Measurements from ENCODE around the gene UBE3D. TPM values are rescaled to one million over a fixed set of nuclear protein-coding genes. Genes with fewer than 3 reads are reported as not detected.
"Not testable (repeated sequence)": the region's sequence is repeated elsewhere in the genome, so short reads cannot be mapped to it uniquely, and the experiment has no call there.

The UBE3D gene
- total RNA-seq, 1 experiment from 2014 or later = 5.5 TPM

DNA sequence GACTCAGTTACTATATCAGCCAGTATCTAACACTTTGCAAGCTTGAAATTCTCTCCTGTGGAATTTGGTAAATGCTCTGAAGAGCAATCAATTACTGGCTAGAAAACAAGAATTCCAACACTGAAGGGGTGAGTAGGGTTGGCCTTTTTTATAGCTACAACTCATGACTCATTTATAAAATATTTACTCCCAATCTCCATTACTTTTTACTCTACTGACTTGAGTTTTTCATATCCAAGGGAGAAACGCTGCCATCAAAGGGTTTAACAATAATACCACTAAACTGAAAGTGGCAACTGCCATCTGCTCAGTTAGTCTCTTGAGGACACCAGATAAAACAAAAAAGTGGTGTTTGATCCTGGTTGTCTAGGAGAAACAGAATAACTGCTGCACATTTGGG is 203.1 kb downstream of the UBE3D start:
- Mint-ChIP-seq H3K27ac (ENCODE audit: low read depth, unreplicated experiment) (no peak overlapping the region), H3K4me1 (ENCODE audit: insufficient read depth, unreplicated experiment) (peaks cover 12% of the 10 kb centered on the region), H3K27me3 (ENCODE audit: insufficient read depth, unreplicated experiment) (peaks cover 12% of the 10 kb centered on the region), H3K9me3 (ENCODE audit: unreplicated experiment) (no peaks in the 10 kb centered on the region), H3K4me3 (ENCODE audit: unreplicated experiment) (no peak overlapping the region), H3K36me3 (ENCODE audit: insufficient read depth, unreplicated experiment) (no peaks in the 10 kb centered on the region)
- TF ChIP-seq, protein P1, sequence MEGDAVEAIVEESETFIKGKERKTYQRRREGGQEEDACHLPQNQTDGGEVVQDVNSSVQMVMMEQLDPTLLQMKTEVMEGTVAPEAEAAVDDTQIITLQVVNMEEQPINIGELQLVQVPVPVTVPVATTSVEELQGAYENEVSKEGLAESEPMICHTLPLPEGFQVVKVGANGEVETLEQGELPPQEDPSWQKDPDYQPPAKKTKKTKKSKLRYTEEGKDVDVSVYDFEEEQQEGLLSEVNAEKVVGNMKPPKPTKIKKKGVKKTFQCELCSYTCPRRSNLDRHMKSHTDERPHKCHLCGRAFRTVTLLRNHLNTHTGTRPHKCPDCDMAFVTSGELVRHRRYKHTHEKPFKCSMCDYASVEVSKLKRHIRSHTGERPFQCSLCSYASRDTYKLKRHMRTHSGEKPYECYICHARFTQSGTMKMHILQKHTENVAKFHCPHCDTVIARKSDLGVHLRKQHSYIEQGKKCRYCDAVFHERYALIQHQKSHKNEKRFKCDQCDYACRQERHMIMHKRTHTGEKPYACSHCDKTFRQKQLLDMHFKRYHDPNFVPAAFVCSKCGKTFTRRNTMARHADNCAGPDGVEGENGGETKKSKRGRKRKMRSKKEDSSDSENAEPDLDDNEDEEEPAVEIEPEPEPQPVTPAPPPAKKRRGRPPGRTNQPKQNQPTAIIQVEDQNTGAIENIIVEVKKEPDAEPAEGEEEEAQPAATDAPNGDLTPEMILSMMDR (IDR thresholded peaks at IDR 0.05; ENCODE audit: unreplicated experiment) = no peak
- ChIA-PET POLR2A (interaction anchor here (1.2 kb wide), 1 partner anchor 11 kb away, joined by 3 read pairs; no protein-coding TSS in a partner anchor), CTCF (interaction anchor here (0.6 kb wide), 1 partner anchor 245 kb away, joined by 3 read pairs; no protein-coding TSS in a partner anchor)
- intact Hi-C loops (cut with micrococcal nuclease) = no loop called here
- BruUV-seq (replicated peaks) = no TSS peak
- peak; percentile 32 for DNase-seq (ENCODE audit: unreplicated experiment)

DNA sequence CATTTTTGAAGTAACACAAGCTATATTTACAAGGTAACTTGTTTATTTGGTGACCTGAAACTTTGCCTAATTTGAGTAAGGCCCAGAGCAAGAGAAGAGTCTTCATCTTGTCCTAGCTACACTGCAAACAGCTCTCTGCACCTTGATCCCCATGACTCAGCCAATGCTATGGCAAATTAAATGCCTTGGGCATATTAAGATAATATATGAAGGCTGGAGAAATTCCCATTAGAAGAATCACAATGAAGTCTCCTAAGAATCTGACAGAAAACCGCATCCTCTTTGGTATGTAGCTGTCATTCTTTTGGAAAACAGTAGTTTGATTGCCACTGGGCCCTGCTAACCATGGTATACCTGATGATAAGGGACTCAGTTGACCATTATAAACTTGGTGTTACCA is 204.5 kb downstream of the UBE3D start:
- intact Hi-C loops (cut with micrococcal nuclease) = no loop called here
- peak; percentile 31 for DNase-seq (ENCODE audit: unreplicated experiment)
- no TSS peak for BruUV-seq (replicated peaks)
- no peaks in the 10 kb centered on the region for H3K36me3 Mint-ChIP-seq (ENCODE audit: insufficient read depth, unreplicated experiment)
- no peaks in the 10 kb centered on the region for H3K27me3 Mint-ChIP-seq (ENCODE audit: insufficient read depth, unreplicated experiment)
- H3K27ac Mint-ChIP-seq (ENCODE audit: low read depth, unreplicated experiment) = no peak overlapping the region
- CTCF ChIA-PET = interaction anchor here (0.6 kb wide), 1 partner anchor 344 kb away, joined by 4 read pairs; no protein-coding TSS in a partner anchor
- POLR2A ChIA-PET = interaction anchor here (1.2 kb wide), 1 partner anchor 10 kb away, joined by 3 read pairs; no protein-coding TSS in a partner anchor
- H3K4me3 Mint-ChIP-seq (ENCODE audit: unreplicated experiment) = no peak overlapping the region
- H3K9me3 Mint-ChIP-seq (ENCODE audit: unreplicated experiment) = no peaks in the 10 kb centered on the region
- H3K4me1 Mint-ChIP-seq (ENCODE audit: insufficient read depth, unreplicated experiment) = peaks cover 12% of the 10 kb centered on the region
- TF ChIP-seq, protein P1 (IDR thresholded peaks at IDR 0.05; ENCODE audit: unreplicated experiment) = no peak

DNA sequence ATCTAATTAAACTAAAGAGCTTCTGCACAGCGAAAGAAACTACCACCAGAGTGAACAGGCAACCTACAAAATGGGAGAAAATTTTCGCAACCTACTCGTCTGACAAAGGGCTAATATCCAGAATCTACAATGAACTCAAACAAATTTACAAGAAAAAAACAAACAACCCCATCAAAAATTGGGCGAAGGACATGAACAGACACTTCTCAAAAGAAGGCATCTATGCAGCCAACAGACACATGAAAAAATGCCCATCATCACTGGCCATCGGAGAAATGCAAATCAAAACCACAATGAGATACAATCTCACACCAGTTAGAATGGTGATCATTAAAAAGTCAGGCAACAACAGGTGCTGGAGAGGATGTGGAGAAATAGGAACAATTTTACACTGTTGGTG is 209.6 kb downstream of the UBE3D start:
- H3K27me3 Mint-ChIP-seq (ENCODE audit: insufficient read depth, unreplicated experiment); H3K4me1 Mint-ChIP-seq (ENCODE audit: insufficient read depth, unreplicated experiment); H3K36me3 Mint-ChIP-seq (ENCODE audit: insufficient read depth, unreplicated experiment); CTCF ChIA-PET; H3K4me3 Mint-ChIP-seq (ENCODE audit: unreplicated experiment); DNase-seq (ENCODE audit: unreplicated experiment); POLR2A ChIA-PET; intact Hi-C loops (cut with micrococcal nuclease); BruUV-seq (replicated peaks); H3K27ac Mint-ChIP-seq (ENCODE audit: low read depth, unreplicated experiment): not testable (repeated sequence)
- peaks cover 19% of the 10 kb centered on the region for H3K9me3 Mint-ChIP-seq (ENCODE audit: unreplicated experiment)

DNA sequence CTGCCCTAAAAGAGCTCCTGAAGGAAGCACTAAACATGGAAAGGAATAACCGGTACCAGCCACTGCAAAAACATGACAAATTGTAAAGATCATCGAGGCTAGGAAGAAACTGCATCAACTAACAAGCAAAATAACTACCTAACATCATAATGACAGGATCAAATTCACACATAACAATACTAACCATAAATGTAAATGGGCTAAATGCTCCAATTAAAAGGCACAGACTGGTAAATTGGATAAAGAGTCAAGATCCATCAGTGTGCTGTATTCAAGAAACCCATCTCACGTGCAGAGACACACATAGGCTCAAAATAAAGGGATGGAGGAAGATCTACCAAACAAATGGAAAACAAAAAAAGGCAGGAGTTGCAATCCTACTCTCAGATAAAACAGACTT is 212.7 kb downstream of the UBE3D start:
- POLR2A ChIA-PET; BruUV-seq (replicated peaks); H3K4me1 Mint-ChIP-seq (ENCODE audit: insufficient read depth, unreplicated experiment); DNase-seq (ENCODE audit: unreplicated experiment); H3K4me3 Mint-ChIP-seq (ENCODE audit: unreplicated experiment); CTCF ChIA-PET; H3K27me3 Mint-ChIP-seq (ENCODE audit: insufficient read depth, unreplicated experiment); H3K36me3 Mint-ChIP-seq (ENCODE audit: insufficient read depth, unreplicated experiment); intact Hi-C loops (cut with micrococcal nuclease); H3K27ac Mint-ChIP-seq (ENCODE audit: low read depth, unreplicated experiment): not testable (repeated sequence)
- peaks cover 19% of the 10 kb centered on the region for H3K9me3 Mint-ChIP-seq (ENCODE audit: unreplicated experiment)

DNA sequence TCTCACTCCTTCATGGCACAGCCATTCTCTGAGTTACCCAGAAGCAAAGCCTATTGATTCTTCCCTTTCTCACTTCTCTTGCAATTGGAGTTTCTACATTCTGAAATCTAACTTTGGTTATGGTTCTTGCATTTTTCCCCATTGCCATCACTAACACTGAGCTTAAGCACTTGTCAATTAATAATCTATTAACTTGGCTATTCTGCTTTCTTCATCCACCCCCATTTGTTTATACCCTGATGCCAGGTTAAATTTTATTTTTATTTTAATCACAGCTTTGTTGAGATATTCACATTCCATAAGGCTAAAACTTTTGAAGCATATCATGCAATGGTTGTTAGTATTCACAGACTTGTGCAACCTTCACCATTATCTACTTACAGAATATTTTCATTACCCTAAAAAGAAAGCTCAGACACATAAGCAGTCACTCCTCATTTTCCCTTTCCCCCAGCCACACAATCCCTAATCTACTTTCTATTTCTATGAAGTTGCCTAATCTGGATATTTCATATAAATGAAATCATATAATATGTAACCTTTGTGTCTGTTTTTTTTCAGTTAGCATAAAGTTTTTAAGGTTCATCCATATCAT is 222.3 kb downstream of the UBE3D start:
- intact Hi-C loops (cut with micrococcal nuclease) = no loop called here
- no peaks in the 10 kb centered on the region for H3K4me1 Mint-ChIP-seq (ENCODE audit: insufficient read depth, unreplicated experiment)
- DNase-seq (ENCODE audit: unreplicated experiment) = no peak
- no TSS peak for BruUV-seq (replicated peaks)
- H3K4me3 Mint-ChIP-seq (ENCODE audit: unreplicated experiment) = no peak overlapping the region
- ChIA-PET POLR2A (no interaction called here), CTCF (interaction anchor here (0.9 kb wide), 1 partner anchor 211 kb away, joined by 4 read pairs; no protein-coding TSS in a partner anchor)
- no peaks in the 10 kb centered on the region for H3K36me3 Mint-ChIP-seq (ENCODE audit: insufficient read depth, unreplicated experiment)
- no peak overlapping the region for H3K27ac Mint-ChIP-seq (ENCODE audit: low read depth, unreplicated experiment)
- no peaks in the 10 kb centered on the region for H3K27me3 Mint-ChIP-seq (ENCODE audit: insufficient read depth, unreplicated experiment)
- TF ChIP-seq, protein P1 (IDR thresholded peaks at IDR 0.05; ENCODE audit: unreplicated experiment) = no peak
- H3K9me3 Mint-ChIP-seq (ENCODE audit: unreplicated experiment) = no peaks in the 10 kb centered on the region
